Fibroblast of lung (primary cell): ENCODE measurements around the gene RERG.

ENCODE experiments used
- CTCF ChIP-seq, 2 donors: IDR thresholded peaks in 1 of 2; conservative IDR thresholded peaks in 1 of 2; 1 replicate in 1 of 2; 2 replicates in 1 of 2; pipeline ENCODE4 v1.5.1; 2011 to 2012; ENCODE audit warnings: low read length in 2 of 2, control low read depth in 1 of 2, inconsistent platforms in 1 of 2, low read depth in 1 of 2, mild to moderate bottlenecking in 1 of 2
- EZH2 ChIP-seq: IDR thresholded peaks from 2 replicates; pipeline ENCODE4 v1.5.1; 2012; ENCODE audit warnings: low read length, control low read depth, mild to moderate bottlenecking; ENCODE audit errors: missing control alignments

- no peak for TF ChIP-seq CTCF (conservative IDR thresholded peaks at IDR 0.05 in 1 of 2, IDR thresholded peaks at IDR 0.05 in 1 of 2; ENCODE audit: low read depth in 1 of 2, low read length in 2 of 2)
- no peak for TF ChIP-seq EZH2
Measured at GRCh38 chr12:15179672-15180071, 41.5 kb downstream of the RERG start.
